ENCODE measurements around the gene ZNF710.

The ZNF710 gene

DNA sequence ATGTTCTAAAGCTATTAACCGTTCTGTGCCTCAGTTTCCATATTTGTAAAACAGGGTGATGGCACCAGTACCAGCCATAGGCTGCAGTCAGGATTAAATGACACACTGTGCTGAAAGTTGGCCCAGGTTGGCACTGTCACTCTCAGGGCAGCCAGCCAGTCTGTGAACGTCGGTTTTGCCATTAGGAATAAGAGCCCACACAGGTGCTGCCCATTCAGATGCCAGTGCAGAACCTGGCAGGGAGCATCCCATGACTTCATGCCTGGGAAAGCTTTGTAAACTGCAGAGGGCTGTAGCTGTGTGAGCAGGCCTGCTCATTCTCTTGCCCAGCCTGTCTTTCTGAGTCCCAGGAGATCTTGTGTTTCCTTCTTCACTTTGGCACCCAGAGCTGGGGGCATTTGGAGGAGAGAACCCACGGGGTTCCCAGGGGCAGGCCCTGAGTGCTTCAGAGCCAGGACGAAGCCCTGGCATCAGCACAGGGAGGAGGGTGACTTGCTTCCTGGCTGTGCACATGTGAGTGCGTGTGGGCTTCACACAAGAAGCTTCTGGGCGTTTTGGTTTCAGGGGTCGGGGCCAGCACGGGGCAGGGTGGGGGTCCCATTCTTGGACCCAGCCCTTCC is 46.9 kb downstream of the ZNF710 start:
- Histone ChIP-seq H3K36me3 (ENCODE audit: control insufficient read depth, insufficient read depth, low read length) (no peaks in the 10 kb centered on the region), H3K4me3 (ENCODE audit: low read length) (no peak overlapping the region), H3K9me3 (ENCODE audit: control insufficient read depth, insufficient read depth, low read length) (no peaks in the 10 kb centered on the region), H3K27me3 (ENCODE audit: control insufficient read depth, insufficient read depth, low read length) (no peaks in the 10 kb centered on the region), H3K4me1 (ENCODE audit: control insufficient read depth, insufficient read depth, low read length) (no peaks in the 10 kb centered on the region), H3K27ac (ENCODE audit: low read length) (no peak overlapping the region)
- no peak for DNase-seq (ENCODE audit: low read depth, low spot score)
- no CpG with 5 or more reads among the region's 9 CpGs for WGBS (ENCODE audit: insufficient coverage, insufficient read length)

GRCh38 chr15:90049030-90049429 is 47.9 kb downstream of the ZNF710 start:
- WGBS (ENCODE audit: insufficient coverage, insufficient read length), result no CpG with 5 or more reads among the region's 5 CpGs
- no peaks in the 10 kb centered on the region for H3K36me3 ChIP-seq (ENCODE audit: control insufficient read depth, insufficient read depth, low read length)

DNA sequence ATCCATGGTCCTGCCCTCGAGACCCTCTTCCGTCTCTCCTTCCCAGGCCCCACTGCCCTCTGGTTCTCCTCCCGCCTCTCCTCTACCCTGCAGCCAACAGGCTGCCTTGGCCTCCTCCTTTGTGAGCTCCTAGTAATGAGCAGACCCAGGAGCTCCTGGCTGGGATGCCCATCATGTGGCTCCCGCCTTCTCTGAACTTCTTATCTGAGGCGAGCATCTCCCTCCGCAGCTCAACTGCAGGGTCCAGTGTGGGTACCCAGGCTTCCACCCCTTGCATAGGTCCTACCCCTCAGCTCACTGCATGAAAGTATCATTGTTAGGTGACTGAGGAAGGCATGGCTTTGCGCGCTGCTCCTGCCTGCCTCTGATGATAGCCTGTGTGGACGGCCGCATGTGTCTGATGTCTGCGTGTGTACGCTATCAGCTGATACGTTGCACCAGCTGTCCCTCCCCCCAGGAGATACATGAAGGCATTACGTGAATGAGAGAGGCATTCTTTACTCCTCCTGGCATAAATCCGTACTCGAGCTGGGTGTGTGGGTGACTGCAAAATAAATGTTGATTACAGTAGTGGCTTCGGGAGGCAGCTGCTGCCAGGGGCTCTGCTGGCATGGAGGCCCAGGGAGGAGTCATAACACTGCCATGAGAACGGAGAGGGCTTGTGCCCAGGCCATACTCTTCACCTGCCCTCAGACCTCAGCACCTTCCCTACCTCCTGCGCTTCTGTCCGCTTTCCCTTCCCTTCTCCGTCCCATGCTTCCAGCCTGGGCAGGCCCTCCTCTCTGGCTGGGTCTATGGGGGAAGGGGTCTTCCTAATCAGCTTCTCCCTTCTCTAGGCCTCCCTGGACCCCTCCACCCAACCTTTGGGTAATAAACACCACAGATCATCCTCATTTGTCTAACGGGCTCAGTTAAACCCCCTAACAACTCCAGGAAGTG is 48.8 kb downstream of the ZNF710 start:
- Histone ChIP-seq H3K4me3 (ENCODE audit: low read length) (no peak overlapping the region), H3K27ac (ENCODE audit: low read length) (no peak overlapping the region), H3K36me3 (ENCODE audit: control insufficient read depth, insufficient read depth, low read length) (no peaks in the 10 kb centered on the region), H3K9me3 (ENCODE audit: control insufficient read depth, insufficient read depth, low read length) (no peaks in the 10 kb centered on the region), H3K4me1 (ENCODE audit: control insufficient read depth, insufficient read depth, low read length) (peaks cover 2% of the 10 kb centered on the region; the same call in 1 of the 2 replicates), H3K27me3 (ENCODE audit: control insufficient read depth, insufficient read depth, low read length) (no peaks in the 10 kb centered on the region)
- no peak for DNase-seq (ENCODE audit: low read depth, low spot score)
- WGBS (ENCODE audit: insufficient coverage, insufficient read length), result no CpG with 5 or more reads among the region's 22 CpGs

More at GRCh38 chr15:90049030-90049429, 47.9 kb downstream of the ZNF710 start:
- H3K27ac ChIP-seq (ENCODE audit: low read length), result no peak overlapping the region
- no peaks in the 10 kb centered on the region for H3K4me1 ChIP-seq (ENCODE audit: control insufficient read depth, insufficient read depth, low read length)
- H3K4me3 ChIP-seq (ENCODE audit: low read length), result no peak overlapping the region
- H3K9me3 ChIP-seq (ENCODE audit: control insufficient read depth, insufficient read depth, low read length), result no peaks in the 10 kb centered on the region
- DNase-seq (ENCODE audit: low read depth, low spot score), result no peak
- no peaks in the 10 kb centered on the region for H3K27me3 ChIP-seq (ENCODE audit: control insufficient read depth, insufficient read depth, low read length)

DNA sequence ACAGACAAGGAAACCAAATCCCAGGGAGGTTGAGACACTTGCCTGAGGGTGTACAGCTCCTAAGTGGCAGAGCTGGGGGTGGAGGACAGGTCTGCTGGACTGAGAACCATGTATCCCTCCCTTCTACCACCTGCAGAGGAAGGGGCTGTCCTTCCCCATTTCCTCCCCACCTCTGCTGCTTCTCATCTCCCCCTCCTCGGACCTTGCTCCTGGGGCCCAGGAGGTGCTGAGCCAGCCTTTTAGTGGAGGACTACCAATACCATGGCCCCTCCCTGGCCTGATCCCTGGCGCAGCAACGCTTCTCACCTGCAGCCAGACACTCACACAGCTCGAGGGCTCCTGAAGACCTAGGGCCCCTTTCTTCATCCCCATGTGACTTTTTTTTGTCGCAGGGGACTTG is 50.8 kb downstream of the ZNF710 start:
- WGBS (ENCODE audit: insufficient coverage, insufficient read length), result no CpG with 5 or more reads among the region's 5 CpGs
- peaks cover 2% of the 10 kb centered on the region; the same call in 1 of the 2 replicates for H3K4me1 ChIP-seq (ENCODE audit: control insufficient read depth, insufficient read depth, low read length)

DNA sequence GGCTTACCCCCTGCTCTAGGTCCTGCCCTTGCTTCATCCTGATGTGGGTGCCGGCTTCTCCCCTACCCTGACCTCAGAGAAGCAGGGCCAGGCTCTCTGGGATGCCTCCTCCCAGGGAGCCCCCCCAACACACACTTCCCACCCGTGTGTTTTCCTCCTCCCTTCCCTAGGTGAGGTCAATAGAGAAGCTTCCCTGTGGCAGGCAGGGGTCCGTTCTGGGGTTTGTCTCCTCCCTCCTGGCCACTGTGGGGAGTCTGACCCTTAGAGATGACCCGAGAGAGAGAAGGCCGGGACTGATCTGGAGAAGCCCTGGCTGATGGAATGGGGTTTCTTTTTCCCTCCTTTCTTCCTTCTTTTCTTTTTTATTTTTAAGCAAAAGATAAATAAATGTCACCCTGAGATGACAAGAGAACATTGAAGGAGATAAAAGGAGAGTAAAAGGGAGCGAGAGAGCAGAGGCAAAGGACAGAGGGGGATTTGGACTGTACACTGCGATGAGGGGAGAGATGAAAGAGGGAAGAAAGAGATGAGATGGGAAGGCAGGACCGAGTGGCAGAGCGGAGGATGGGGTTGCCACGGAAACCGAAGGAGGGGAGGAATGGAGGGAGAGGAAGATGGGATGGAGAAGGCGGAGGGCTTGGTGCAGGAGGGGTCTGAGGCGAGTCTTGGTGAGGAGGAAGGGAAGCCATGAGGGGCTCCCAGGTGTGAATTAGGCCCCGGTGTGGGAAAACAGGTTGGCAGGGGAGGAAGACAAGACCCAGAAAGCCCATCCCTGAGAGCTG is 52.8 kb downstream of the ZNF710 start:
- Histone ChIP-seq H3K27ac (ENCODE audit: low read length) (no peak overlapping the region), H3K36me3 (ENCODE audit: control insufficient read depth, insufficient read depth, low read length) (no peaks in the 10 kb centered on the region), H3K4me3 (ENCODE audit: low read length) (no peak overlapping the region), H3K4me1 (ENCODE audit: control insufficient read depth, insufficient read depth, low read length) (peaks cover 2% of the 10 kb centered on the region; the same call in 1 of the 2 replicates), H3K27me3 (ENCODE audit: control insufficient read depth, insufficient read depth, low read length) (no peaks in the 10 kb centered on the region), H3K9me3 (ENCODE audit: control insufficient read depth, insufficient read depth, low read length) (no peaks in the 10 kb centered on the region)
- WGBS (ENCODE audit: insufficient coverage, insufficient read length), result 100% methylated on average over 6 of the region's 14 CpGs
- no peak for DNase-seq (ENCODE audit: low read depth, low spot score)

More for the DNA sequence above, 50.8 kb downstream of the ZNF710 start:
- DNase-seq (ENCODE audit: low read depth, low spot score), result no peak
- Histone ChIP-seq H3K4me3 (ENCODE audit: low read length) (no peak overlapping the region), H3K27me3 (ENCODE audit: control insufficient read depth, insufficient read depth, low read length) (no peaks in the 10 kb centered on the region), H3K36me3 (ENCODE audit: control insufficient read depth, insufficient read depth, low read length) (no peaks in the 10 kb centered on the region), H3K9me3 (ENCODE audit: control insufficient read depth, insufficient read depth, low read length) (no peaks in the 10 kb centered on the region), H3K27ac (ENCODE audit: low read length) (no peak overlapping the region)

DNA sequence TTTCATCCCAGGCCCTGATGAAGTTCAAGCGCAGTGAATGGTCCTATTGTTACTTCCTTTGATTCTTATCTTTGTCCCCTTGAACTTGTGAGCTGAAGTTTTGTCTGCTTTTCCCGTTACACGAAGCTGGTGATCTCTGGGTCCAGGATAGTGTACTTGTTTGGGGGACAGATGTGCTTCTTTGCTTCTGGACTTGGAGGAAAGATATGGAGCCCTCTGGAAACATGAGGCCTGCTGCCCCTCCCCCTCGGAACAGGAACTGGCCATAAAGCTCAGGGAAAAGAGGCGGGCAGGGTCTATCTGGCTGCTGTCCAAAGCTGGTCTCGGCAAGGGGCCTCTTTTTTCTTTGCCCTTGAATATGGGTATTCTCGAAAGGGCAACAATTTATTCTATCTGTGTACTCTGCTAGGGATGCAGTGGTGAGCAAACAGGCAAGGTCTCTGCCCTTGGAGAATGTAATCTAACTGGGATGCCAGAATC is 53.5 kb downstream of the ZNF710 start:
- DNase-seq (ENCODE audit: low read depth, low spot score), result no peak
- H3K27me3 ChIP-seq (ENCODE audit: control insufficient read depth, insufficient read depth, low read length), result no peaks in the 10 kb centered on the region
- H3K9me3 ChIP-seq (ENCODE audit: control insufficient read depth, insufficient read depth, low read length), result no peaks in the 10 kb centered on the region
- H3K36me3 ChIP-seq (ENCODE audit: control insufficient read depth, insufficient read depth, low read length), result no peaks in the 10 kb centered on the region
- WGBS (ENCODE audit: insufficient coverage, insufficient read length), result no CpG with 5 or more reads among the region's 7 CpGs
- H3K4me1 ChIP-seq (ENCODE audit: control insufficient read depth, insufficient read depth, low read length), result peaks cover 6% of the 10 kb centered on the region
- H3K4me3 ChIP-seq (ENCODE audit: low read length), result no peak overlapping the region
- no peak overlapping the region for H3K27ac ChIP-seq (ENCODE audit: low read length)

DNA sequence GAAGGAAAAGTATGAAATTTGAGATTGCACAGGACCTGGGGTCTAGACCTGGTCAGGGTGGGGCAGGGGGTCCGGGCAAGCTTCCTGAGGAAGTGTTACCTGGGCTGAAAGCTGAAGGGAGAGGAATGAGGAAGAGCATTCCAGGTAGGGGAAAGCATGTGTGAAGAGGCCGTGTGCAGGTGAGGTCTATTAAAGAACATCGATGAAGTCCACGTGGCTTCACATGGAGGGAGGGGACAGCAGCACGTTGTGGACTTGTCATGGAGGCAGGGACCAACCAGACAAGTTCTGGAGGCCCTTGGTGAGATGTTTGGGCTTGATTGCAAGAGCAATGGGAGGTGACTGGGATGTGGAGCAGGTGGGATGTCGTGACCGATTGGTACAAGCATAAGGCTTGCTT is 54.1 kb downstream of the ZNF710 start:
- no peak overlapping the region for H3K4me3 ChIP-seq (ENCODE audit: low read length)
- DNase-seq (ENCODE audit: low read depth, low spot score), result no peak
- peaks cover 7% of the 10 kb centered on the region for H3K4me1 ChIP-seq (ENCODE audit: control insufficient read depth, insufficient read depth, low read length)
- no peak overlapping the region for H3K27ac ChIP-seq (ENCODE audit: low read length)
- H3K27me3 ChIP-seq (ENCODE audit: control insufficient read depth, insufficient read depth, low read length), result no peaks in the 10 kb centered on the region
- H3K36me3 ChIP-seq (ENCODE audit: control insufficient read depth, insufficient read depth, low read length), result no peaks in the 10 kb centered on the region
- no CpG with 5 or more reads among the region's 7 CpGs for WGBS (ENCODE audit: insufficient coverage, insufficient read length)
- H3K9me3 ChIP-seq (ENCODE audit: control insufficient read depth, insufficient read depth, low read length), result no peaks in the 10 kb centered on the region

- no peaks in the 10 kb centered on the region for H3K9me3 ChIP-seq (ENCODE audit: control insufficient read depth, insufficient read depth, low read length)
- no peak overlapping the region for H3K27ac ChIP-seq (ENCODE audit: low read length)
- no peak overlapping the region for H3K4me3 ChIP-seq (ENCODE audit: low read length)
- H3K4me1 ChIP-seq (ENCODE audit: control insufficient read depth, insufficient read depth, low read length), result peaks cover 10% of the 10 kb centered on the region
- DNase-seq (ENCODE audit: low read depth, low spot score), result no peak
- no CpG with 5 or more reads among the region's 7 CpGs for WGBS (ENCODE audit: insufficient coverage, insufficient read length)
- H3K27me3 ChIP-seq (ENCODE audit: control insufficient read depth, insufficient read depth, low read length), result no peaks in the 10 kb centered on the region
- H3K36me3 ChIP-seq (ENCODE audit: control insufficient read depth, insufficient read depth, low read length), result no peaks in the 10 kb centered on the region
These were observed 55.4 kb downstream of the ZNF710 start for GRCh38 chr15:90056529-90056928.

GRCh38 chr15:90058308-90058707 is 57.2 kb downstream of the ZNF710 start:
- Histone ChIP-seq H3K4me1 (ENCODE audit: control insufficient read depth, insufficient read depth, low read length) (peaks cover 20% of the 10 kb centered on the region), H3K4me3 (ENCODE audit: low read length) (no peak overlapping the region), H3K27ac (ENCODE audit: low read length) (no peak overlapping the region), H3K9me3 (ENCODE audit: control insufficient read depth, insufficient read depth, low read length) (no peaks in the 10 kb centered on the region), H3K36me3 (ENCODE audit: control insufficient read depth, insufficient read depth, low read length) (no peaks in the 10 kb centered on the region), H3K27me3 (ENCODE audit: control insufficient read depth, insufficient read depth, low read length) (no peaks in the 10 kb centered on the region)
- no CpG with 5 or more reads among the region's 4 CpGs for WGBS (ENCODE audit: insufficient coverage, insufficient read length)
- no peak for DNase-seq (ENCODE audit: low read depth, low spot score)

GRCh38 chr15:90058775-90059174 is 57.7 kb downstream of the ZNF710 start:
- DNase-seq (ENCODE audit: low read depth, low spot score), result no peak
- peaks cover 25% of the 10 kb centered on the region for H3K4me1 ChIP-seq (ENCODE audit: control insufficient read depth, insufficient read depth, low read length)
- H3K9me3 ChIP-seq (ENCODE audit: control insufficient read depth, insufficient read depth, low read length), result no peaks in the 10 kb centered on the region
- WGBS (ENCODE audit: insufficient coverage, insufficient read length), result no CpG with 5 or more reads among the region's 5 CpGs
- H3K27me3 ChIP-seq (ENCODE audit: control insufficient read depth, insufficient read depth, low read length), result no peaks in the 10 kb centered on the region
- H3K4me3 ChIP-seq (ENCODE audit: low read length), result no peak overlapping the region
- H3K27ac ChIP-seq (ENCODE audit: low read length), result no peak overlapping the region
- H3K36me3 ChIP-seq (ENCODE audit: control insufficient read depth, insufficient read depth, low read length), result no peaks in the 10 kb centered on the region
